Common myeloid progenitor, CD34-positive (primary cell): ENCODE data around the gene EBF4.

Source experiments
- CTCF ChIA-PET: fragments of 350-600 bp; sonication (Branson Sonifier 250); formaldehyde crosslinking; loops from one replicate; lab custom pipeline; 2021; ENCODE audit warnings: antibody characterized with exemption; lab: Charles Lee
- POLR2A ChIA-PET: fragments of 350-600 bp; sonication (Branson Sonifier 250); formaldehyde crosslinking; loops from one replicate; lab custom pipeline; 2021; ENCODE audit warnings: antibody characterized with exemption; lab: Charles Lee
- DNase-seq, 3 donors: peaks; one replicate each; pipeline versions ENCODE4 v3.0.0 to v3.0.0-alpha.2; 2013
- H3K27ac ChIP-seq, 2 experiments: 1 replicate in 1 of 2; 2 replicates in 1 of 2; pipeline ENCODE4 v1.7.0; 2013; ENCODE audit warnings: inconsistent platforms in 2 of 2, low read length in 2 of 2, mild to moderate bottlenecking in 2 of 2, low read depth in 1 of 2, moderate library complexity in 1 of 2; ENCODE audit not compliant: severe bottlenecking in 2 of 2, insufficient read depth in 1 of 2, poor library complexity in 1 of 2
- H3K27me3 ChIP-seq, 5 experiments: replicated peaks in 2 of 5; 1 replicate in 3 of 5; 2 replicates in 2 of 5; pipeline versions ENCODE4 v1.6.1 to v1.7.0; 2013; ENCODE audit warnings: low read length in 4 of 5, mild to moderate bottlenecking in 2 of 5, moderate library complexity in 2 of 5, inconsistent platforms in 1 of 5; ENCODE audit not compliant: insufficient read depth in 5 of 5, control insufficient read depth in 4 of 5
- H3K36me3 ChIP-seq, 4 experiments: 1 replicate in 2 of 4; 2 replicates in 2 of 4; pipeline versions ENCODE4 v1.6.1 to v1.7.0; 2013; ENCODE audit warnings: low read length in 3 of 4, control low read depth in 1 of 4, mild to moderate bottlenecking in 1 of 4; ENCODE audit not compliant: control insufficient read depth in 4 of 4, insufficient read depth in 4 of 4
- H3K4me1 ChIP-seq, 4 experiments: 1 replicate in 3 of 4; 2 replicates in 1 of 4; pipeline versions ENCODE4 v1.6.1 to v1.7.1; 2013; ENCODE audit warnings: low read length in 3 of 4, mild to moderate bottlenecking in 3 of 4, control low read depth in 1 of 4, inconsistent platforms in 1 of 4, moderate library complexity in 1 of 4; ENCODE audit not compliant: control insufficient read depth in 4 of 4, insufficient read depth in 4 of 4; ENCODE audit errors: control extremely low read depth in 1 of 4
- H3K4me3 ChIP-seq, 7 experiments: 1 replicate in 4 of 7; 2 replicates in 3 of 7; pipeline versions ENCODE4 v1.5.1 to v1.7.0; 2013; ENCODE audit warnings: mild to moderate bottlenecking in 7 of 7, low read length in 6 of 7, moderate library complexity in 6 of 7, inconsistent platforms in 2 of 7, low read depth in 2 of 7, control low read depth in 1 of 7; ENCODE audit not compliant: insufficient read depth in 4 of 7, control insufficient read depth in 1 of 7; ENCODE audit errors: extremely low read depth in 1 of 7
- H3K9me3 ChIP-seq, 5 experiments: 1 replicate in 4 of 5; 2 replicates in 1 of 5; pipeline versions ENCODE4 v1.6.1 to v1.7.1; 2013; ENCODE audit warnings: low read length in 4 of 5, mild to moderate bottlenecking in 2 of 5, inconsistent platforms in 1 of 5, low read depth in 1 of 5, moderate library complexity in 1 of 5; ENCODE audit not compliant: control insufficient read depth in 4 of 5, insufficient read depth in 2 of 5; ENCODE audit errors: control extremely low read depth in 1 of 5
- WGBS: methylation state at CpG from one replicate; pipeline ENCODE4 v1.1.5; 2013; ENCODE audit not compliant: insufficient coverage; 5-methylcytosine and 5-hydroxymethylcytosine counted together

The EBF4 gene

GRCh38 chr20:2658414-2659354 lies 33.9 kb upstream of the EBF4 start:
- H3K9me3 ChIP-seq: no peaks in the 10 kb centered on the region
- no peak overlapping the region for H3K27ac ChIP-seq
- H3K4me3 ChIP-seq: no peak overlapping the region
- peaks cover 0 to 26% (median 16%) of the 10 kb centered on the region in 4 experiments for H3K4me1 ChIP-seq
- ChIA-PET CTCF (no interaction called here), POLR2A (no interaction called here)
- no peaks in the 10 kb centered on the region for H3K27me3 ChIP-seq
- peaks cover 28 to 85% (median 67%) of the 10 kb centered on the region in 4 experiments for H3K36me3 ChIP-seq
- DNase-seq: no peak
- 90% methylated on average over 9 of the region's 13 CpGs for WGBS

GRCh38 chr20:2659547-2659946 lies 33.0 kb upstream of the EBF4 start:
- Histone ChIP-seq H3K36me3 (peaks cover 26 to 77% (median 62%) of the 10 kb centered on the region in 4 experiments), H3K4me1 (peaks cover 0 to 21% (median 13%) of the 10 kb centered on the region in 4 experiments), H3K27ac (no peak overlapping the region), H3K9me3 (no peaks in the 10 kb centered on the region), H3K27me3 (no peaks in the 10 kb centered on the region), H3K4me3 (no peak overlapping the region)
- 100% methylated on average over 8 of the region's 10 CpGs for WGBS
- ChIA-PET POLR2A (no interaction called here), CTCF (no interaction called here)
- DNase-seq: no peak

- peaks cover 0 to 17% (median 13%) of the 10 kb centered on the region in 4 experiments for H3K4me1 ChIP-seq
- peaks cover 6 to 39% (median 27%) of the 10 kb centered on the region in 4 experiments for H3K36me3 ChIP-seq
- peak overlapping the region; percentile 84 to 99 (median 95) for H3K4me3 ChIP-seq
- H3K9me3 ChIP-seq: no peaks in the 10 kb centered on the region
- POLR2A ChIA-PET: interaction anchor here (0.5 to 2.5 kb wide), 4 partner anchors 8 to 30 kb away, joined by 3 to 23 read pairs (median 4); partner anchors contain the start of gene NOP56
- DNase-seq: no peak
- peak overlapping the region; percentile 90 to 96 for H3K27ac ChIP-seq
- WGBS: 6% methylated on average over 11 of the region's 13 CpGs
- CTCF ChIA-PET: interaction anchor here (1.3 to 2.3 kb wide), 2 partner anchors 10 to 24 kb away, joined by 3 to 10 read pairs; partner anchors contain the start of gene NOP56
- H3K27me3 ChIP-seq: peaks cover 0 to 3% (median 0%) of the 10 kb centered on the region in 5 experiments
These were observed 29.2 kb upstream of the EBF4 start for GRCh38 chr20:2663364-2663886.

DNA sequence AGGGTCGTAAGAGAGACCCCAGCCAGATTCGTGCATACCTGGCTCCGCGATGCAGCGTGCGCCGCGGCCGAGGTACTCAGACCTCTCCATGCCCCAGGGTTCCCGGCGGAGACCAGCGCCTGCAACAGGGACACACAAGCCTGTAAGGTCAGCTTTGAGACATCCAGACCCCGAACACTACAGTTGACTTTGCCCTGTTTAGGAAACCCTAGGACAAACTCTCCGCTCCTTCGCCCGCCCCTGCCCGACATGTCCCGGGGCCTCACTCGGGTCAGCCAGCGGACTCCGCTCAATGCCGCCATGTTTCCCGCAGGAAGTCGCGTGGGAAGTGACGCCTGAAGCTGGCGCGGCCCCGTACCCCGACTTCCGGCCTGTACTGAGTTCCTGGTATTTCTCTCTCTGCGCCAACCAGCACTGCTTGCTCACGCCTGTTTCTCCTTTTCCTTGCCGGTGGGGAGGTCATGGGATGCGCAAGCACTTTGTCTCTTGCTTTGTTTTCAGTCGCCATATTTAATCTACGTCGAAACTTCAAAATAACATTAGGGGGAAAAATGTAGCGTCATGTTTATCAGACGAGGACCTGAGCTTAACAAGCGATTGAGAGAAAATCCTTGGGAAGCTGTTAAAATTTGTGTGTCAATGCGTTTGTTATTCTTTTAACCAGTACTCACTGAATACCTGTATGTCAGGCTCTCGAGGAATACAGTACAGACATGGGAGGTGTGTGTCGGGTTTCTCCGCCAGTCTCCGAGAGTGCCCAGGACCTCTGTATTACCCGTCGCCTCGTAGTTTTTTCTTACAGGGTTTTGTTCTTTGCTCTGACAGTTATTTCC lies 28.5 kb upstream of the EBF4 start, which contains the start of gene IDH3B:
Gene IDH3B (minus strand): TSS at position 330 of the 833 bp plus-strand sequence. CDS start 28 bp downstream, at position 302.
- ChIA-PET POLR2A (interaction anchor here (0.5 to 2.5 kb wide), 3 partner anchors 9 to 12 kb away, joined by 3 to 23 read pairs (median 4); partner anchors contain the start of gene NOP56), CTCF (interaction anchor here (0.9 to 2.3 kb wide), 4 partner anchors 11 to 50 kb away, joined by 3 to 10 read pairs (median 4); partner anchors contain the start of gene NOP56)
- WGBS: 10% methylated on average over 44 of the region's 49 CpGs
- Histone ChIP-seq H3K27me3 (peaks cover 0 to 3% (median 0%) of the 10 kb centered on the region in 5 experiments), H3K4me3 (peak within 1 kb of the TSS; percentile 84 to 99 (median 95)), H3K36me3 (peaks cover 6 to 32% (median 23%) of the 10 kb centered on the region in 4 experiments), H3K4me1 (peaks cover 0 to 17% (median 13%) of the 10 kb centered on the region in 4 experiments), H3K9me3 (no peaks in the 10 kb centered on the region), H3K27ac (peak within 1 kb of the TSS; percentile 90 to 96)
- peak; percentile 96 to 98 (median 97) for DNase-seq

- H3K27me3 ChIP-seq: peaks cover 0 to 3% (median 0%) of the 10 kb centered on the region in 5 experiments
- POLR2A ChIA-PET: no interaction called here
- H3K36me3 ChIP-seq: no peaks in the 10 kb centered on the region
- WGBS: 32% methylated on average over 3 of the region's 4 CpGs
- CTCF ChIA-PET: interaction anchor here (1.7 to 7.0 kb wide), 2 partner anchors 15 to 27 kb away, joined by 5 to 56 read pairs; no protein-coding TSS in a partner anchor
- no peak overlapping the region for H3K27ac ChIP-seq
- H3K4me3 ChIP-seq: no peak overlapping the region
- H3K4me1 ChIP-seq: no peaks in the 10 kb centered on the region
- peak in 2 of 3 donors; percentile 53 to 54 for DNase-seq
- peaks cover 0 to 2% (median 0%) of the 10 kb centered on the region in 5 experiments for H3K9me3 ChIP-seq
These were observed 20.6 kb upstream of the EBF4 start for GRCh38 chr20:2671977-2672376.

GRCh38 chr20:2672446-2672845 lies 20.1 kb upstream of the EBF4 start:
- Histone ChIP-seq H3K36me3 (no peaks in the 10 kb centered on the region), H3K4me1 (no peaks in the 10 kb centered on the region), H3K27me3 (peaks cover 0 to 3% (median 0%) of the 10 kb centered on the region in 5 experiments), H3K27ac (no peak overlapping the region), H3K4me3 (no peak overlapping the region), H3K9me3 (peaks cover 0 to 2% (median 0%) of the 10 kb centered on the region in 5 experiments)
- no peak for DNase-seq
- ChIA-PET POLR2A (interaction anchor here (0.5 kb wide), 1 partner anchor 9 kb away, joined by 4 read pairs; the partner anchor contains the start of gene IDH3B), CTCF (interaction anchor here (0.6 to 7.0 kb wide), 4 partner anchors 15 to 82 kb away, joined by 3 to 56 read pairs (median 6); no protein-coding TSS in a partner anchor)
- 90% methylated on average over 3 of the region's 3 CpGs for WGBS
